Keratinocyte (primary cell): ENCODE results near the gene EXOSC1. TPM values are rescaled to one million over a fixed set of nuclear protein-coding genes. Genes with fewer than 3 reads are reported as not detected.

ENCODE experiments used
- DNase-seq: peaks from one replicate; pipeline ENCODE4 v3.0.0-alpha.2; 2011; ENCODE audit warnings: low read depth, missing footprints, low spot score
- FAIRE-seq: peaks from 2 replicates; lab custom pipeline; 2011; peaks lifted over from hg19 to GRCh38; lab: Jason Lieb, UNC
- H2AFZ ChIP-seq: 2 replicates; pipeline ENCODE4 v1.6.0; 2012; ENCODE audit warnings: low read length, control low read depth, inconsistent platforms; ENCODE audit not compliant: control insufficient read depth
- H3K27ac ChIP-seq: 2 replicates; pipeline ENCODE4 v1.5.1; 2011; ENCODE audit warnings: low read length; ENCODE audit not compliant: control insufficient read depth, insufficient read depth
- H3K27me3 ChIP-seq: 3 replicates; pipeline ENCODE4 v1.6.0; 2011; ENCODE audit warnings: low read length; ENCODE audit not compliant: control insufficient read depth, insufficient read depth; ENCODE audit errors: extremely low read depth
- H3K36me3 ChIP-seq, 2 experiments: 2 replicates in 1 of 2; 3 replicates in 1 of 2; pipeline ENCODE4 v1.5.1; 2011; ENCODE audit warnings: low read length in 2 of 2, mild to moderate bottlenecking in 1 of 2; ENCODE audit not compliant: control insufficient read depth in 2 of 2, insufficient read depth in 2 of 2; ENCODE audit errors: extremely low read depth in 1 of 2
- H3K4me1 ChIP-seq: 3 replicates; pipeline ENCODE4 v1.5.1; 2011; ENCODE audit warnings: low read length; ENCODE audit not compliant: control insufficient read depth, insufficient read depth; ENCODE audit errors: extremely low read depth
- H3K4me2 ChIP-seq: 3 replicates; pipeline ENCODE4 v1.6.0; 2011; ENCODE audit warnings: low read depth, low read length; ENCODE audit not compliant: control insufficient read depth, insufficient read depth; ENCODE audit errors: extremely low read depth
- H3K4me3 ChIP-seq, 3 experiments: fragments of 200-600 bp in 1 of 3; sonication (generic) in 1 of 3; 2 replicates in 2 of 3; 3 replicates in 1 of 3; pipeline ENCODE4 v1.5.1; 2011 to 2016; ENCODE audit warnings: low read length in 3 of 3, mild to moderate bottlenecking in 3 of 3, control low read depth in 2 of 3, inconsistent platforms in 1 of 3, low read depth in 1 of 3, mixed read lengths in 1 of 3, mixed run types in 1 of 3, moderate library complexity in 1 of 3; ENCODE audit not compliant: control insufficient read depth in 2 of 3, insufficient read depth in 2 of 3; ENCODE audit errors: extremely low read depth in 1 of 3
- H3K79me2 ChIP-seq: 2 replicates; pipeline ENCODE4 v1.6.0; 2012; ENCODE audit warnings: low read length; ENCODE audit not compliant: control insufficient read depth, insufficient read depth
- H3K9ac ChIP-seq: 3 replicates; pipeline ENCODE4 v1.6.0; 2011; ENCODE audit warnings: low read length; ENCODE audit not compliant: control insufficient read depth, insufficient read depth; ENCODE audit errors: extremely low read depth
- H3K9me1 ChIP-seq: 3 replicates; pipeline ENCODE4 v1.6.0; 2011; ENCODE audit warnings: low read length; ENCODE audit not compliant: control insufficient read depth, insufficient read depth; ENCODE audit errors: extremely low read depth
- H3K9me3 ChIP-seq: 2 replicates; pipeline ENCODE4 v1.5.1; 2012; ENCODE audit warnings: low read depth, low read length; ENCODE audit not compliant: control insufficient read depth
- H4K20me1 ChIP-seq: 3 replicates; pipeline ENCODE4 v1.6.0; 2011; ENCODE audit warnings: low read length; ENCODE audit not compliant: control insufficient read depth, insufficient read depth; ENCODE audit errors: extremely low read depth
- CTCF ChIP-seq, 3 experiments: IDR thresholded peaks in 1 of 3; conservative IDR thresholded peaks in 1 of 3; optimal IDR thresholded peaks in 1 of 3; 2 replicates in 2 of 3; 3 replicates in 1 of 3; pipeline versions ENCODE3 to v1.5.1; 2011; ENCODE audit warnings: low read length in 3 of 3, mild to moderate bottlenecking in 3 of 3, moderate library complexity in 2 of 3, control low read depth in 1 of 3, inconsistent platforms in 1 of 3; ENCODE audit not compliant: insufficient read depth in 2 of 3; ENCODE audit errors: extremely low read depth in 1 of 3
- EZH2 ChIP-seq: IDR thresholded peaks from one replicate; pipeline ENCODE4 v1.6.1; 2012; ENCODE audit warnings: inconsistent platforms, mild to moderate bottlenecking, low read length, moderate library complexity
- dilution Hi-C: fragments of 300-500 bp; cut with MboI; formaldehyde crosslinking; loops from one replicate; pipeline ENCODE4 v1.7.0; 2020; ENCODE audit warnings: low sequenced_read_pairs; ENCODE audit not compliant: extremely low pct_ligation_motif_present
- polyA plus RNA-seq, 5 experiments: library from polyadenylated mRNA; depleted of rRNA in 3 of 5; stranded (reverse) in 3 of 5; stranded (forward) in 1 of 5; unstranded in 1 of 5; fragments of >200 nt; gene quantifications; 1 replicate in 1 of 5; 2 replicates in 3 of 5; 3 replicates in 1 of 5; pipeline versions ENCODE4 v1.2.1 to v1.2.3, GENCODE V29; 2011 to 2012; ENCODE audit warnings: missing spikeins in 2 of 5, low read depth in 1 of 5, low replicate concordance in 1 of 5

The EXOSC1 gene
- polyA plus RNA-seq, 1 donor (not counting 4 experiments of a cell fraction or from before 2014, with no cell fraction given) = 45.7 TPM

GRCh38 chr10:97485647-97486281 is 40.0 kb upstream of the EXOSC1 start:
- H3K9me3 ChIP-seq = no peaks in the 10 kb centered on the region
- DNase-seq (no peak), FAIRE-seq (no peak)
- TF ChIP-seq CTCF (optimal IDR thresholded peaks at IDR 0.05 in 1 of 3, IDR thresholded peaks at IDR 0.05 in 1 of 3, conservative IDR thresholded peaks at IDR 0.05 in 1 of 3; ENCODE audit: extremely low read depth in 1 of 3, insufficient read depth in 2 of 3, low read length in 3 of 3) = no peak
- no peak for TF ChIP-seq EZH2
- H3K36me3 ChIP-seq = peaks cover 12 to 15% of the 10 kb centered on the region in 2 experiments
- no peaks in the 10 kb centered on the region for H4K20me1 ChIP-seq
- no peak overlapping the region for H3K4me3 ChIP-seq
- no peak overlapping the region for H3K27ac ChIP-seq
- H3K79me2 ChIP-seq = peaks cover 72% of the 10 kb centered on the region
- H3K9ac ChIP-seq = no peak overlapping the region
- H2AFZ ChIP-seq = no peak overlapping the region
- peaks cover 20% of the 10 kb centered on the region for H3K4me1 ChIP-seq
- dilution Hi-C loops = no loop called here
- H3K27me3 ChIP-seq = no peaks in the 10 kb centered on the region
- no peaks in the 10 kb centered on the region for H3K9me1 ChIP-seq
- no peak overlapping the region for H3K4me2 ChIP-seq

DNA sequence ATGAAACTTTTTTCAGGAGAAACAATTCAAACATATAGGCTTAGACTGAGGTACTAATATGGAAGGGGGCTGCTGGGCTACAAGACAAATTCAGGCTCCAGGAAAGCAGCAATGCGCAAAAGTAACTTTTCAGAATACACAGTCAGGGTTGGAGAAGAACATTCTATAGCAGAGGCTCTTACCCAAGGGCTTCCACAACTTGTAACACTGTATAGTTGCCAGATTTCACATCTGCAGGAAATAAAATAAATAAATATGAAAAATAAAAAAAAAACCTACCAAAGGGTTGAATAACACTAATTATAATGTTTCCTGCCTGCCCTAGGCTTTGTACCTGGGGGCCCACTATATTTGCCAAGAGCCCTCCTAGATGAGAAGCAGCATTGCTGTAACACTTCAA is 38.1 kb upstream of the EXOSC1 start:
- H3K79me2 ChIP-seq = peaks cover 58% of the 10 kb centered on the region

More for the DNA sequence above, 38.1 kb upstream of the EXOSC1 start:
- no peak overlapping the region for H3K4me3 ChIP-seq
- no peaks in the 10 kb centered on the region for H4K20me1 ChIP-seq
- no peaks in the 10 kb centered on the region for H3K9me1 ChIP-seq
- H3K9ac ChIP-seq = no peak overlapping the region
- peaks cover 12 to 24% of the 10 kb centered on the region in 2 experiments for H3K36me3 ChIP-seq
- H3K27me3 ChIP-seq = no peaks in the 10 kb centered on the region
- no peak for FAIRE-seq
- no peak overlapping the region for H3K4me2 ChIP-seq
- H2AFZ ChIP-seq = no peak overlapping the region
- H3K27ac ChIP-seq = no peak overlapping the region
- dilution Hi-C loops = no loop called here
- no peaks in the 10 kb centered on the region for H3K9me3 ChIP-seq
- no peak for TF ChIP-seq EZH2
- TF ChIP-seq CTCF (optimal IDR thresholded peaks at IDR 0.05 in 1 of 3, IDR thresholded peaks at IDR 0.05 in 1 of 3, conservative IDR thresholded peaks at IDR 0.05 in 1 of 3; ENCODE audit: extremely low read depth in 1 of 3, insufficient read depth in 2 of 3, low read length in 3 of 3) = no peak
- peaks cover 38% of the 10 kb centered on the region for H3K4me1 ChIP-seq
- no peak for DNase-seq
